KMS-11 (cell line): ENCODE results near the gene SWSAP1.

Source experiments
- H2AFZ ChIP-seq: fragments of 200-600 bp; sonication (generic); 2 replicates; pipeline ENCODE4 v1.6.1; 2016; ENCODE audit warnings: antibody characterized with exemption, mixed run types, low read depth
- H3K27ac ChIP-seq: fragments of 200-600 bp; sonication (generic); 2 replicates; pipeline ENCODE4 v1.6.1; 2016; ENCODE audit warnings: mild to moderate bottlenecking, mixed run types
- H3K27me3 ChIP-seq: fragments of 200-600 bp; sonication (generic); 2 replicates; pipeline ENCODE4 v1.6.1; 2017; ENCODE audit warnings: mild to moderate bottlenecking, low read depth, mixed run types, moderate library complexity; ENCODE audit not compliant: insufficient read depth
- H3K36me3 ChIP-seq: fragments of 200-600 bp; sonication (generic); 2 replicates; pipeline ENCODE4 v1.6.1; 2017; ENCODE audit warnings: mild to moderate bottlenecking, mixed run types; ENCODE audit not compliant: insufficient read depth
- H3K4me1 ChIP-seq: fragments of 200-600 bp; sonication (generic); 2 replicates; pipeline ENCODE4 v1.6.1; 2016; ENCODE audit warnings: mild to moderate bottlenecking, low read depth, mixed run types; ENCODE audit not compliant: poor library complexity, severe bottlenecking
- H3K4me2 ChIP-seq: fragments of 200-600 bp; sonication (generic); 2 replicates; pipeline ENCODE4 v1.7.0; 2016; ENCODE audit warnings: mild to moderate bottlenecking, mixed run types
- H3K4me3 ChIP-seq: fragments of 200-600 bp; sonication (generic); IDR thresholded peaks from 2 replicates; pipeline ENCODE4 v1.6.1; 2017; ENCODE audit warnings: low read depth, low read length, mixed read lengths; ENCODE audit not compliant: insufficient read depth
- H3K79me2 ChIP-seq: fragments of 200-600 bp; sonication (generic); 2 replicates; pipeline ENCODE4 v1.6.1; 2016; ENCODE audit warnings: low read depth, mixed run types; ENCODE audit not compliant: insufficient read depth
- H3K9ac ChIP-seq: fragments of 200-600 bp; sonication (generic); 2 replicates; pipeline ENCODE4 v1.6.1; 2016; ENCODE audit warnings: mild to moderate bottlenecking, mixed run types
- H4K20me1 ChIP-seq: fragments of 200-600 bp; sonication (generic); 2 replicates; pipeline ENCODE4 v1.6.1; 2016; ENCODE audit warnings: mild to moderate bottlenecking, mixed run types; ENCODE audit not compliant: insufficient read depth
- TF ChIP-seq, protein P1 (sequence below): fragments of 200-600 bp; sonication (generic); conservative IDR thresholded peaks from 2 replicates; pipeline ENCODE4 v1.6.1; 2017; ENCODE audit warnings: low read depth, mild to moderate bottlenecking, antibody characterized with exemption, low read length, moderate library complexity, mixed read lengths

SWSAP1 gene

DNA sequence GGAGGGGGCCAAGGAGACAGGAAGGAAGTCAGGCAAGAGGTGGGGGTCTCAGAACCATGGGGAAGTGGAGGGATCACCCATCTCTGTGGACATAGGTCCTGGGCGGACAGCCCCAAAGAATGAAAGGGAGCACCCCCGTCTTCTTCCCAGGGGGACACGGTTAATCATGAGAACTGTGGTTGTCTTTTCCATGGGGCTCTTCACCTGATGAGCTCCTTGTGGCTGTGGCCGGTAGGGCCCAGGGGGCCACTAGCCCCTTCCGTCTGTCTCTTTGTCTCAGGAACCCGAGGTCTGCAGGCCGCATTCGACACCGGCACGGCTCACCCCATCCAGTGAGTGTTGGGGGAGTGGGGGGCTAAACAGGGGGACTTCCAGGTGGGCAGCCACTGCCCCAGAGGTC is 10.6 kb upstream of the SWSAP1 start:
- no peak overlapping the region for H3K27ac ChIP-seq
- H3K27me3 ChIP-seq, result no peaks in the 10 kb centered on the region
- H3K36me3 ChIP-seq, result no peaks in the 10 kb centered on the region
- H3K79me2 ChIP-seq, result no peaks in the 10 kb centered on the region
- H3K4me3 ChIP-seq, result no peak overlapping the region
- no peak overlapping the region for H3K4me2 ChIP-seq
- H3K9ac ChIP-seq, result no peak overlapping the region
- no peak overlapping the region for H2AFZ ChIP-seq
- H4K20me1 ChIP-seq, result no peaks in the 10 kb centered on the region
- TF ChIP-seq, protein P1, sequence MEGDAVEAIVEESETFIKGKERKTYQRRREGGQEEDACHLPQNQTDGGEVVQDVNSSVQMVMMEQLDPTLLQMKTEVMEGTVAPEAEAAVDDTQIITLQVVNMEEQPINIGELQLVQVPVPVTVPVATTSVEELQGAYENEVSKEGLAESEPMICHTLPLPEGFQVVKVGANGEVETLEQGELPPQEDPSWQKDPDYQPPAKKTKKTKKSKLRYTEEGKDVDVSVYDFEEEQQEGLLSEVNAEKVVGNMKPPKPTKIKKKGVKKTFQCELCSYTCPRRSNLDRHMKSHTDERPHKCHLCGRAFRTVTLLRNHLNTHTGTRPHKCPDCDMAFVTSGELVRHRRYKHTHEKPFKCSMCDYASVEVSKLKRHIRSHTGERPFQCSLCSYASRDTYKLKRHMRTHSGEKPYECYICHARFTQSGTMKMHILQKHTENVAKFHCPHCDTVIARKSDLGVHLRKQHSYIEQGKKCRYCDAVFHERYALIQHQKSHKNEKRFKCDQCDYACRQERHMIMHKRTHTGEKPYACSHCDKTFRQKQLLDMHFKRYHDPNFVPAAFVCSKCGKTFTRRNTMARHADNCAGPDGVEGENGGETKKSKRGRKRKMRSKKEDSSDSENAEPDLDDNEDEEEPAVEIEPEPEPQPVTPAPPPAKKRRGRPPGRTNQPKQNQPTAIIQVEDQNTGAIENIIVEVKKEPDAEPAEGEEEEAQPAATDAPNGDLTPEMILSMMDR, result no peak
- H3K4me1 ChIP-seq, result no peaks in the 10 kb centered on the region

DNA sequence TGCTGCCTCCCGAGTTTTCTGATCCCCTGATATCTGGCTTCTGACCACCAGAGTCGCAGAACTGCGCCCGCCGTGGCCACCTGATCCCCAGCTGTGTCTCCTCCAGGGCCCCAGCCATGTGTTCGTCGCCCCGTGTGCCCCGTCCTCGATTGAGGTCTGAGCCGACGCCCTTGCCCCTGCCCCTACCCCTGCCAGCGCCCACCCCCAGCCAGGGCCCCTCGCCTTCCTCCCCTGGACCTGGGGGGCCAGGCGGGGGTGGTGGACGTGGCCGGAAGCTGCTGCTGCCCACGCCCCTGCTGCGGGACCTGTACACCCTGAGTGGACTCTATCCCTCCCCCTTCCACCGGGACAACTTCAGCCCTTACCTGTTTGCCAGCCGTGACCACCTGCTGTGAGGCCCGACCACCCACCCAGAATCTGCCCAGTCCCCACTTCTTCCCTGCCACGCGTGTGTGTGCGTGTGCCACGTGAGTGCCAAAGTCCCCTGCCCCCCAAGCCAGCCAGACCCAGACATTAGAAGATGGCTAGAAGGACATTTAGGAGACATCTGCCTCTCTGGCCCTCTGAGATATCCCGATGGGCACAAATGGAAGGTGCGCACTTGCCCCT is 10.1 kb upstream of the SWSAP1 start:
- no peak overlapping the region for H2AFZ ChIP-seq
- H3K4me2 ChIP-seq, result no peak overlapping the region
- no peak overlapping the region for H3K4me3 ChIP-seq
- TF ChIP-seq, protein P1, result no peak
- H3K27ac ChIP-seq, result no peak overlapping the region
- no peak overlapping the region for H3K9ac ChIP-seq
- H3K36me3 ChIP-seq, result no peaks in the 10 kb centered on the region
- no peaks in the 10 kb centered on the region for H3K4me1 ChIP-seq
- H3K27me3 ChIP-seq, result no peaks in the 10 kb centered on the region
- H4K20me1 ChIP-seq, result no peaks in the 10 kb centered on the region
- no peaks in the 10 kb centered on the region for H3K79me2 ChIP-seq

DNA sequence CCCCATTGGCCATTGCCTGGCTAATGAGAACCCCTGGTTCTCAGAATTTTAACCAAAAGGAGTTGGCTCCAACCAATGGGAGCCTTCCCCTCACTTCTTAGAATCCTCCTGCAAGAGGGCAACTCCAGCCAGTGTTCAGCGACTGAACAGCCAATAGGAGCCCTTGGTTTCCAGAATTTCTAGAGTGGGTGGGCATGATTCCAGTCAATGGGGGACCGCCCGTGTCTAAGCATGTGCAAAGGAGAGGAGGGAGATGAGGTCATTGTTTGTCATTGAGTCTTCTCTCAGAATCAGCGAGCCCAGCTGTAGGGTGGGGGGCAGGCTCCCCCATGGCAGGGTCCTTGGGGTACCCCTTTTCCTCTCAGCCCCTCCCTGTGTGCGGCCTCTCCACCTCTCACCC is 9.5 kb upstream of the SWSAP1 start:
- no peak overlapping the region for H3K4me2 ChIP-seq
- H4K20me1 ChIP-seq, result no peaks in the 10 kb centered on the region
- H3K4me1 ChIP-seq, result no peaks in the 10 kb centered on the region
- H3K9ac ChIP-seq, result no peak overlapping the region
- no peak overlapping the region for H3K4me3 ChIP-seq
- H3K27ac ChIP-seq, result no peak overlapping the region
- H3K36me3 ChIP-seq, result no peaks in the 10 kb centered on the region
- H2AFZ ChIP-seq, result no peak overlapping the region
- H3K79me2 ChIP-seq, result no peaks in the 10 kb centered on the region
- TF ChIP-seq, protein P1, result no peak
- H3K27me3 ChIP-seq, result no peaks in the 10 kb centered on the region

DNA sequence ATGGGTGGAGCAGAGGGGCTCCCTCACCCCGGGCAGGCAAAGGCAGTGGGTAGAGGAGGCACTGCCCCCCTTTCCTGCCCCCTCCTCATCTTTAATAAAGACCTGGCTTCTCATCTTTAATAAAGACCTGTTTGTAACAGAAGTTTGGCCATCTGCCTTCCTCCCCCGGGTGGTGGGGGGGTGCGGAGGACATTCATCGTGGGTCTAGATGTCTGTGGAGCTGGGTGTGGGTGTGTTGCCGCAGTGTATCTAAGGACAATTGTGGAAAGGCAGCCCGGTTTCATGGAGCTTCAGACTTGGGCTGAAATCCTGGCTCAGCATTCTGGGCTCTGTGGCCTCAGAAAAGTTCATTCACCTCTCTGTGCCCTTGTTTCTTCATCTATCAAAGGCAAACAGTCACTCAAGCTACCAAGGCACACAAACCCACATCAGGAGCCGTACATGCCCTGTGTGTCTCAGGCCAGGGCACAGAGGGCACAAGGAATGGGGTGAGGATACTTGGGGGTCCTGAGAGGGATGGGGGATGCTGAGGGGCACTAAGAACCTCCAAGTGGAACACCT is 8.8 kb upstream of the SWSAP1 start:
- Histone ChIP-seq H3K4me3 (no peak overlapping the region), H2AFZ (no peak overlapping the region), H3K79me2 (no peaks in the 10 kb centered on the region), H3K27me3 (no peaks in the 10 kb centered on the region), H4K20me1 (no peaks in the 10 kb centered on the region), H3K4me2 (no peak overlapping the region), H3K36me3 (no peaks in the 10 kb centered on the region), H3K9ac (no peak overlapping the region), H3K27ac (no peak overlapping the region), H3K4me1 (no peaks in the 10 kb centered on the region)
- TF ChIP-seq, protein P1, result no peak
